ENCODE measurements around the gene SAFB2.

The SAFB2 gene

GRCh38 chr19:5645409-5645808 lies 22.8 kb upstream of the SAFB2 start:
- H3F3A ChIP-seq (ENCODE audit: control insufficient read depth, insufficient read depth), result peaks cover 6% of the 10 kb centered on the region; the same call in 1 of the 2 replicates
- no peaks in the 10 kb centered on the region for H3K9me3 ChIP-seq (ENCODE audit: control insufficient read depth, insufficient read depth, low read length)
- H3K27ac ChIP-seq (ENCODE audit: low read depth, low read length), result no peak overlapping the region
- H4K20me1 ChIP-seq (ENCODE audit: control insufficient read depth, insufficient read depth, low read depth, low read length), result peaks cover 25% of the 10 kb centered on the region; the same call in 1 of the 2 replicates
- peaks cover 92% of the 10 kb centered on the region for H3K36me3 ChIP-seq (ENCODE audit: control insufficient read depth, low read length)
- H3K9me2 ChIP-seq (replicated peaks; ENCODE audit: control insufficient read depth, low read length), result no peaks in the 10 kb centered on the region
- peaks cover 78% of the 10 kb centered on the region for H3K79me2 ChIP-seq (ENCODE audit: control insufficient read depth, low read length)
- no peaks in the 10 kb centered on the region for H3K27me3 ChIP-seq (ENCODE audit: control insufficient read depth, low read length)
- no peak overlapping the region for H3K4me2 ChIP-seq (ENCODE audit: low read length)
- H3K4me1 ChIP-seq (ENCODE audit: control insufficient read depth, low read length), result no peaks in the 10 kb centered on the region
- H3K4me3 ChIP-seq (ENCODE audit: low read length), result no peak overlapping the region
- no peak for TF ChIP-seq CTCF (IDR thresholded peaks at IDR 0.05; ENCODE audit: low read depth, low read length, poor library complexity, severe bottlenecking)
- no peak for TF ChIP-seq EZH2phosphoT487 (IDR thresholded peaks at IDR 0.05; ENCODE audit: borderline replicate concordance, low read length)

- Histone ChIP-seq H3K9me3 (ENCODE audit: control insufficient read depth, insufficient read depth, low read length) (no peaks in the 10 kb centered on the region), H3K4me2 (ENCODE audit: low read length) (no peak overlapping the region), H3K36me3 (ENCODE audit: control insufficient read depth, low read length) (peaks cover 92% of the 10 kb centered on the region), H3K4me1 (ENCODE audit: control insufficient read depth, low read length) (no peaks in the 10 kb centered on the region), H3K79me2 (ENCODE audit: control insufficient read depth, low read length) (peaks cover 88% of the 10 kb centered on the region), H3K27me3 (ENCODE audit: control insufficient read depth, low read length) (no peaks in the 10 kb centered on the region), H3K9me2 (replicated peaks; ENCODE audit: control insufficient read depth, low read length) (no peaks in the 10 kb centered on the region), H4K20me1 (ENCODE audit: control insufficient read depth, insufficient read depth, low read depth, low read length) (peaks cover 25% of the 10 kb centered on the region; the same call in 1 of the 2 replicates), H3K4me3 (ENCODE audit: low read length) (no peak overlapping the region), H3F3A (ENCODE audit: control insufficient read depth, insufficient read depth) (peaks cover 6% of the 10 kb centered on the region; the same call in 1 of the 2 replicates), H3K27ac (ENCODE audit: low read depth, low read length) (no peak overlapping the region)
- TF ChIP-seq EZH2phosphoT487 (IDR thresholded peaks at IDR 0.05; ENCODE audit: borderline replicate concordance, low read length) (no peak), CTCF (IDR thresholded peaks at IDR 0.05; ENCODE audit: low read depth, low read length, poor library complexity, severe bottlenecking) (no peak)
These were observed 21.5 kb upstream of the SAFB2 start for GRCh38 chr19:5644037-5644436.

GRCh38 chr19:5643060-5643459 lies 20.5 kb upstream of the SAFB2 start:
- TF ChIP-seq CTCF (IDR thresholded peaks at IDR 0.05; ENCODE audit: low read depth, low read length, poor library complexity, severe bottlenecking), result no peak
- TF ChIP-seq EZH2phosphoT487 (IDR thresholded peaks at IDR 0.05; ENCODE audit: borderline replicate concordance, low read length), result no peak
- H3F3A ChIP-seq (ENCODE audit: control insufficient read depth, insufficient read depth), result peaks cover 6% of the 10 kb centered on the region; the same call in 1 of the 2 replicates
- H3K4me1 ChIP-seq (ENCODE audit: control insufficient read depth, low read length), result no peaks in the 10 kb centered on the region
- peaks cover 96% of the 10 kb centered on the region for H3K79me2 ChIP-seq (ENCODE audit: control insufficient read depth, low read length)
- no peaks in the 10 kb centered on the region for H3K9me2 ChIP-seq (replicated peaks; ENCODE audit: control insufficient read depth, low read length)
- H3K36me3 ChIP-seq (ENCODE audit: control insufficient read depth, low read length), result peaks cover 92% of the 10 kb centered on the region
- H3K27me3 ChIP-seq (ENCODE audit: control insufficient read depth, low read length), result no peaks in the 10 kb centered on the region
- H3K9me3 ChIP-seq (ENCODE audit: control insufficient read depth, insufficient read depth, low read length), result no peaks in the 10 kb centered on the region
- no peak overlapping the region for H3K4me3 ChIP-seq (ENCODE audit: low read length)
- no peak overlapping the region for H3K4me2 ChIP-seq (ENCODE audit: low read length)
- peaks cover 25% of the 10 kb centered on the region; the same call in 1 of the 2 replicates for H4K20me1 ChIP-seq (ENCODE audit: control insufficient read depth, insufficient read depth, low read depth, low read length)
- H3K27ac ChIP-seq (ENCODE audit: low read depth, low read length), result no peak overlapping the region
